Vagina (tissue), 2 donors: ENCODE results near the gene VPS4A.

Experiments
- CTCF ChIP-seq, 3 experiments: fragments of 450-650 bp in 2 of 3; fragments of 200-600 bp in 1 of 3; sonication (generic) in 1 of 3; IDR thresholded peaks; one replicate each; pipeline ENCODE4 v1.5.1; 2017 to 2019; ENCODE audit warnings: antibody characterized with exemption in 3 of 3, mild to moderate bottlenecking in 2 of 3, moderate library complexity in 2 of 3
- POLR2A ChIP-seq, 2 donors: fragments of 450-650 bp; IDR thresholded peaks; one replicate each; pipeline ENCODE4 v1.6.1; 2017; ENCODE audit warnings: antibody characterized with exemption in 2 of 2, mild to moderate bottlenecking in 2 of 2, moderate library complexity in 2 of 2
- POLR2AphosphoS5 ChIP-seq, 2 donors: sonication (generic); formaldehyde crosslinking; IDR thresholded peaks; one replicate each; pipeline ENCODE4 v1.9.0; 2017; ENCODE audit warnings: antibody characterized with exemption in 2 of 2, mild to moderate bottlenecking in 2 of 2, low read depth in 1 of 2; ENCODE audit not compliant: insufficient read depth in 1 of 2

- TF ChIP-seq POLR2AphosphoS5 (IDR thresholded peaks at IDR 0.05; ENCODE audit: insufficient read depth in 1 of 2, low read depth in 1 of 2), result no peak
- no peak for TF ChIP-seq CTCF (IDR thresholded peaks at IDR 0.05)
- no peak for TF ChIP-seq POLR2A (IDR thresholded peaks at IDR 0.05)
Measured at GRCh38 chr16:69321080-69321479, 9.9 kb downstream of the VPS4A start.
